ES-I3 (cell line): ENCODE measurements around the gene MARVELD3.
"Not testable (repeated sequence)": the region's sequence is repeated elsewhere in the genome, so short reads cannot be mapped to it uniquely, and the experiment has no call there.

Experiments
- H3K36me3 ChIP-seq: 2 replicates; pipeline ENCODE4 v1.6.1; 2013; ENCODE audit warnings: mild to moderate bottlenecking, low read length, control low read depth, moderate library complexity; ENCODE audit not compliant: insufficient read depth
- H3K4me1 ChIP-seq: 2 replicates; pipeline ENCODE4 v1.6.1; 2013; ENCODE audit warnings: mild to moderate bottlenecking, control low read depth, low read length; ENCODE audit not compliant: insufficient read depth
- H3K9ac ChIP-seq: 2 replicates; pipeline ENCODE4 v1.6.1; 2013; ENCODE audit warnings: low read depth, mild to moderate bottlenecking, low read length, moderate library complexity
- H3K9me3 ChIP-seq: 2 replicates; pipeline ENCODE4 v1.6.1; 2013; ENCODE audit warnings: mild to moderate bottlenecking, low read length, moderate library complexity; ENCODE audit not compliant: control insufficient read depth, insufficient read depth

Gene MARVELD3

GRCh38 chr16:71626018-71626857 is at the start of gene MARVELD3:
TSS of gene MARVELD3 (plus strand) at chr16:71626184. CDS start at chr16:71626230, 46 bp downstream.
- peaks cover 7% of the 10 kb centered on the region for H3K4me1 ChIP-seq
- H3K9me3 ChIP-seq, result no peaks in the 10 kb centered on the region
- peak within 1 kb of the TSS; percentile 94 for H3K9ac ChIP-seq
- H3K36me3 ChIP-seq, result no peaks in the 10 kb centered on the region

GRCh38 chr16:71576971-71577370 is 49.0 kb upstream of the MARVELD3 start, which contains the start of gene TAT:
TSS of gene TAT (minus strand) at chr16:71577092. CDS start at chr16:71576415, 677 bp downstream.
- H3K9me3 ChIP-seq, result no peaks in the 10 kb centered on the region
- no peaks in the 10 kb centered on the region for H3K4me1 ChIP-seq
- no peak within 1 kb of the TSS for H3K9ac ChIP-seq
- no peaks in the 10 kb centered on the region for H3K36me3 ChIP-seq

GRCh38 chr16:71582553-71582848 is 43.5 kb upstream of the MARVELD3 start:
- not testable (repeated sequence) for H3K9me3 ChIP-seq, H3K36me3 ChIP-seq, H3K9ac ChIP-seq, H3K4me1 ChIP-seq

- Histone ChIP-seq H3K4me1 (no peaks in the 10 kb centered on the region), H3K36me3 (no peaks in the 10 kb centered on the region), H3K9ac (no peak overlapping the region), H3K9me3 (no peaks in the 10 kb centered on the region)
Measured at GRCh38 chr16:71584543-71585317, 41.3 kb upstream of the MARVELD3 start.

- H3K36me3 ChIP-seq, result no peaks in the 10 kb centered on the region
- H3K4me1 ChIP-seq, result no peaks in the 10 kb centered on the region
- no peak overlapping the region for H3K9ac ChIP-seq
- H3K9me3 ChIP-seq, result no peaks in the 10 kb centered on the region
Measured at GRCh38 chr16:71585318-71585703, 40.7 kb upstream of the MARVELD3 start.

GRCh38 chr16:71589334-71589733 is 36.6 kb upstream of the MARVELD3 start:
- H3K9ac ChIP-seq, H3K9me3 ChIP-seq, H3K36me3 ChIP-seq, H3K4me1 ChIP-seq: not testable (repeated sequence)

GRCh38 chr16:71590071-71590470 is 35.9 kb upstream of the MARVELD3 start:
- not testable (repeated sequence) for H3K9ac ChIP-seq, H3K4me1 ChIP-seq, H3K36me3 ChIP-seq, H3K9me3 ChIP-seq

GRCh38 chr16:71590584-71590983 is 35.4 kb upstream of the MARVELD3 start:
- no peaks in the 10 kb centered on the region for H3K9me3 ChIP-seq
- no peak overlapping the region for H3K9ac ChIP-seq
- no peaks in the 10 kb centered on the region for H3K36me3 ChIP-seq
- H3K4me1 ChIP-seq, result no peaks in the 10 kb centered on the region

- no peaks in the 10 kb centered on the region for H3K9me3 ChIP-seq
- no peaks in the 10 kb centered on the region for H3K36me3 ChIP-seq
- H3K9ac ChIP-seq, result no peak overlapping the region
- no peaks in the 10 kb centered on the region for H3K4me1 ChIP-seq
Measured at GRCh38 chr16:71591917-71592316, 34.1 kb upstream of the MARVELD3 start.

GRCh38 chr16:71593048-71593999 is 32.7 kb upstream of the MARVELD3 start:
- Histone ChIP-seq H3K36me3 (no peaks in the 10 kb centered on the region), H3K4me1 (no peaks in the 10 kb centered on the region), H3K9me3 (no peaks in the 10 kb centered on the region), H3K9ac (no peak overlapping the region)

- H3K9ac ChIP-seq, result no peak overlapping the region
- H3K4me1 ChIP-seq, result no peaks in the 10 kb centered on the region
- H3K36me3 ChIP-seq, result no peaks in the 10 kb centered on the region
- H3K9me3 ChIP-seq, result no peaks in the 10 kb centered on the region
Measured at GRCh38 chr16:71594000-71594646, 31.9 kb upstream of the MARVELD3 start.

GRCh38 chr16:71595340-71595826 is 30.6 kb upstream of the MARVELD3 start:
- not testable (repeated sequence) for H3K9me3 ChIP-seq

GRCh38 chr16:71598426-71598825 is 27.6 kb upstream of the MARVELD3 start:
- H3K36me3 ChIP-seq, H3K9ac ChIP-seq, H3K4me1 ChIP-seq, H3K9me3 ChIP-seq: not testable (repeated sequence)

More at GRCh38 chr16:71595340-71595826, 30.6 kb upstream of the MARVELD3 start:
- not testable (repeated sequence) for H3K4me1 ChIP-seq, H3K9ac ChIP-seq, H3K36me3 ChIP-seq

GRCh38 chr16:71600822-71601221 is 25.2 kb upstream of the MARVELD3 start:
- H3K36me3 ChIP-seq, result no peaks in the 10 kb centered on the region
- no peak overlapping the region for H3K9ac ChIP-seq
- no peaks in the 10 kb centered on the region for H3K4me1 ChIP-seq
- no peaks in the 10 kb centered on the region for H3K9me3 ChIP-seq
